Measurements from ENCODE around the gene LRRC4C.

The LRRC4C gene

DNA sequence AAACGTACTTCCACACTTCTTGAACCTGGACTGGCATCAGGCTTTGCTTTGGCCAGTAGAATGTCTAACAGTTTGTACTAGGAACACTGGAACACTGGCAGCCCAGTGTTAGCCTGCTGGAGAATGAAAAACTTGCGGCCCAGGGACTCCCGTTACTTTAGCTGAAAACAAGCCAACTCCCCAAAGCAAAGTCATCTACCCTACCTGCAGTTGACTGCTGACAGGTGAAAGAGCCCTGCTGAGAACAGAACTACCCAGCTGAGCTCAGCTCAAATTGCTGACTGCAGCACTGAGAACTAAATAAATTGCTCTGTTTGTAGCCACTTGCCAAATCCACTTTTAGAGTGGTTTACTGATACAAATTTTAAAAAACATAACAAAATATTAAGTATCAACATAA lies 342.5 kb downstream of the LRRC4C start:
- Histone ChIP-seq H3K4me3 (ENCODE audit: severe bottlenecking) (no peak overlapping the region), H3K36me3 (ENCODE audit: low read depth) (no peaks in the 10 kb centered on the region), H3K4me1 (ENCODE audit: insufficient read depth, poor library complexity, severe bottlenecking) (no peaks in the 10 kb centered on the region), H3K27me3 (ENCODE audit: insufficient read depth, poor library complexity, severe bottlenecking) (no peaks in the 10 kb centered on the region), H3K27ac (ENCODE audit: poor library complexity, severe bottlenecking) (no peak overlapping the region), H3K9me3 (ENCODE audit: severe bottlenecking) (no peaks in the 10 kb centered on the region)
- ATAC-seq (ENCODE audit: low read depth), result no peak
- DNase-seq (ENCODE audit: low spot score), result no peak
- TF ChIP-seq, protein P1, sequence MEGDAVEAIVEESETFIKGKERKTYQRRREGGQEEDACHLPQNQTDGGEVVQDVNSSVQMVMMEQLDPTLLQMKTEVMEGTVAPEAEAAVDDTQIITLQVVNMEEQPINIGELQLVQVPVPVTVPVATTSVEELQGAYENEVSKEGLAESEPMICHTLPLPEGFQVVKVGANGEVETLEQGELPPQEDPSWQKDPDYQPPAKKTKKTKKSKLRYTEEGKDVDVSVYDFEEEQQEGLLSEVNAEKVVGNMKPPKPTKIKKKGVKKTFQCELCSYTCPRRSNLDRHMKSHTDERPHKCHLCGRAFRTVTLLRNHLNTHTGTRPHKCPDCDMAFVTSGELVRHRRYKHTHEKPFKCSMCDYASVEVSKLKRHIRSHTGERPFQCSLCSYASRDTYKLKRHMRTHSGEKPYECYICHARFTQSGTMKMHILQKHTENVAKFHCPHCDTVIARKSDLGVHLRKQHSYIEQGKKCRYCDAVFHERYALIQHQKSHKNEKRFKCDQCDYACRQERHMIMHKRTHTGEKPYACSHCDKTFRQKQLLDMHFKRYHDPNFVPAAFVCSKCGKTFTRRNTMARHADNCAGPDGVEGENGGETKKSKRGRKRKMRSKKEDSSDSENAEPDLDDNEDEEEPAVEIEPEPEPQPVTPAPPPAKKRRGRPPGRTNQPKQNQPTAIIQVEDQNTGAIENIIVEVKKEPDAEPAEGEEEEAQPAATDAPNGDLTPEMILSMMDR (IDR thresholded peaks at IDR 0.05; ENCODE audit: poor library complexity, severe bottlenecking), result no peak

- H3K27me3 ChIP-seq (ENCODE audit: insufficient read depth, poor library complexity, severe bottlenecking), result no peaks in the 10 kb centered on the region
- TF ChIP-seq, protein P1 (IDR thresholded peaks at IDR 0.05; ENCODE audit: poor library complexity, severe bottlenecking), result no peak
- no peaks in the 10 kb centered on the region for H3K9me3 ChIP-seq (ENCODE audit: severe bottlenecking)
- H3K36me3 ChIP-seq (ENCODE audit: low read depth), result no peaks in the 10 kb centered on the region
- no peak overlapping the region for H3K4me3 ChIP-seq (ENCODE audit: severe bottlenecking)
- H3K4me1 ChIP-seq (ENCODE audit: insufficient read depth, poor library complexity, severe bottlenecking), result no peaks in the 10 kb centered on the region
- H3K27ac ChIP-seq (ENCODE audit: poor library complexity, severe bottlenecking), result no peak overlapping the region
- ATAC-seq (ENCODE audit: low read depth), result no peak
- DNase-seq (ENCODE audit: low spot score), result no peak
These were observed 344.4 kb downstream of the LRRC4C start for GRCh38 chr11:41115066-41115465.

GRCh38 chr11:41113160-41113559 lies 346.3 kb downstream of the LRRC4C start:
- Histone ChIP-seq H3K27me3 (ENCODE audit: insufficient read depth, poor library complexity, severe bottlenecking) (no peaks in the 10 kb centered on the region), H3K4me1 (ENCODE audit: insufficient read depth, poor library complexity, severe bottlenecking) (no peaks in the 10 kb centered on the region), H3K9me3 (ENCODE audit: severe bottlenecking) (no peaks in the 10 kb centered on the region), H3K4me3 (ENCODE audit: severe bottlenecking) (no peak overlapping the region), H3K36me3 (ENCODE audit: low read depth) (no peaks in the 10 kb centered on the region), H3K27ac (ENCODE audit: poor library complexity, severe bottlenecking) (no peak overlapping the region)
- no peak for DNase-seq (ENCODE audit: low spot score)
- TF ChIP-seq, protein P1 (IDR thresholded peaks at IDR 0.05; ENCODE audit: poor library complexity, severe bottlenecking), result no peak
- ATAC-seq (ENCODE audit: low read depth), result no peak

GRCh38 chr11:41110527-41110926 lies 348.9 kb downstream of the LRRC4C start:
- Histone ChIP-seq H3K4me1 (ENCODE audit: insufficient read depth, poor library complexity, severe bottlenecking) (no peaks in the 10 kb centered on the region), H3K27me3 (ENCODE audit: insufficient read depth, poor library complexity, severe bottlenecking) (no peaks in the 10 kb centered on the region), H3K4me3 (ENCODE audit: severe bottlenecking) (no peak overlapping the region), H3K36me3 (ENCODE audit: low read depth) (no peaks in the 10 kb centered on the region), H3K27ac (ENCODE audit: poor library complexity, severe bottlenecking) (no peak overlapping the region), H3K9me3 (ENCODE audit: severe bottlenecking) (no peaks in the 10 kb centered on the region)
- ATAC-seq (ENCODE audit: low read depth) (no peak), DNase-seq (ENCODE audit: low spot score) (no peak)
- TF ChIP-seq, protein P1 (IDR thresholded peaks at IDR 0.05; ENCODE audit: poor library complexity, severe bottlenecking), result no peak

DNA sequence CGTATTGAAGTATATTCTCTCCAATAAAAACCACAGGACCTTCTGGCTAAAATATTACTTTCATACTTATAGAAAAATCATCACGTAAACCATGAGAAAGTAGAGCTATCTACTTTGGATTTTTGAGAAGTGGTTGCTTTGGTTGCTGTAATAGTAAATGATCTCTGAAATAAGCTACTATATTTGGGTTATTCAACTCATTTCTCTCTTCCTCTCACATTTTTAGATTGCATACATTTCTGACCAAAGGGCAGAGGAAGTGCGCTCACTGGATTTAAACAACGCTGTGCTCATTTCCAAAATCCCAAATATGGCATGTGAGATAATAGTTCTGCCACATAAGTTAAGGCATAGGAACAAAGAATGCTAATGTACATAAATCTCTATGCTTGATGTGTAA lies 357.0 kb downstream of the LRRC4C start:
- H3K4me1 ChIP-seq (ENCODE audit: insufficient read depth, poor library complexity, severe bottlenecking), result no peaks in the 10 kb centered on the region
- H3K36me3 ChIP-seq (ENCODE audit: low read depth), result no peaks in the 10 kb centered on the region
- H3K27ac ChIP-seq (ENCODE audit: poor library complexity, severe bottlenecking), result no peak overlapping the region
- TF ChIP-seq, protein P1 (IDR thresholded peaks at IDR 0.05; ENCODE audit: poor library complexity, severe bottlenecking), result no peak
- no peaks in the 10 kb centered on the region for H3K27me3 ChIP-seq (ENCODE audit: insufficient read depth, poor library complexity, severe bottlenecking)
- DNase-seq (ENCODE audit: low spot score) (no peak), ATAC-seq (ENCODE audit: low read depth) (no peak)
- H3K9me3 ChIP-seq (ENCODE audit: severe bottlenecking), result no peaks in the 10 kb centered on the region
- H3K4me3 ChIP-seq (ENCODE audit: severe bottlenecking), result no peak overlapping the region
